HepG2 (cell line): ENCODE measurements around the gene MYLK. TPM values are rescaled to one million over a fixed set of nuclear protein-coding genes. Genes with fewer than 3 reads are reported as not detected.

Experiments
- BCL6 ChIP-seq: IDR thresholded peaks from 2 replicates; pipeline ENCODE4 v1.6.1; 2016; ENCODE audit warnings: missing genetic modification reagents, missing compliant biosample characterization
- HCFC1 ChIP-seq: fragments of 150-350 bp; IDR thresholded peaks from 2 replicates; pipeline ENCODE4 v1.6.1; 2014; ENCODE audit warnings: low read depth, low read length
- PRPF4 ChIP-seq: fragments of 200-400 bp; formaldehyde crosslinking; IDR thresholded peaks from 2 replicates; pipeline ENCODE4 v1.6.1; 2016; ENCODE audit warnings: low read length, low read depth; ENCODE audit not compliant: poor library complexity, severe bottlenecking
- TARDBP ChIP-seq: sonication (generic); formaldehyde crosslinking; IDR thresholded peaks from 2 replicates; pipeline ENCODE4 v1.8.0; 2022; ENCODE audit warnings: mild to moderate bottlenecking, missing genetic modification reagents
- ZFAT ChIP-seq: sonication (generic); formaldehyde crosslinking; conservative IDR thresholded peaks from 2 replicates; pipeline ENCODE4 v1.8.1; 2023; ENCODE audit warnings: missing genetic modification reagents, inconsistent platforms
- ZNF180 ChIP-seq: sonication (generic); formaldehyde crosslinking; IDR thresholded peaks from 2 replicates; pipeline ENCODE4 v1.4.0; 2020; ENCODE audit warnings: low read depth, missing genetic modification reagents, borderline replicate concordance
- ZNF572 ChIP-seq: sonication (generic); formaldehyde crosslinking; IDR thresholded peaks from 2 replicates; pipeline ENCODE4 v1.5.1; 2020; ENCODE audit warnings: mild to moderate bottlenecking, missing genetic modification reagents
- polyA plus RNA-seq, 8 experiments: library from polyadenylated mRNA; depleted of rRNA in 3 of 8; stranded (reverse) in 7 of 8; unstranded in 1 of 8; fragments of >200 nt; fragmentation: Illumina TruSeq in 4 of 8; extraction: Trizol in 4 of 8; gene quantifications; 2 replicates each; pipeline versions ENCODE4 v1.2.1 to v1.2.3, GENCODE V29; 2011 to 2016; ENCODE audit warnings: low read depth in 4 of 8, missing spikeins in 1 of 8, mixed read lengths in 1 of 8; ENCODE audit not compliant: insufficient read depth in 1 of 8
- total RNA-seq, 5 experiments: library from RNA; depleted of rRNA; stranded (reverse); fragments of >200 nt; fragmentation: Illumina TruSeq; extraction: Trizol; gene quantifications; 2 replicates each; pipeline ENCODE4 v1.2.3, GENCODE V29; 2016; ENCODE audit warnings: low read depth in 1 of 5
- TF ChIP-seq, protein P1 (sequence below): sonication (generic); formaldehyde crosslinking; IDR thresholded peaks from 2 replicates; pipeline ENCODE4 v1.4.0; 2020; ENCODE audit warnings: missing genetic modification reagents
- TF ChIP-seq, protein P2 (sequence below): sonication (generic); formaldehyde crosslinking; IDR thresholded peaks from 2 replicates; pipeline ENCODE4 v1.5.0; 2020; ENCODE audit warnings: mild to moderate bottlenecking, missing genetic modification reagents, borderline replicate concordance
- TF ChIP-seq, protein P3 (sequence below): sonication (generic); formaldehyde crosslinking; IDR thresholded peaks from 2 replicates; pipeline ENCODE4 v1.8.1; 2023; ENCODE audit warnings: missing genetic modification reagents, inconsistent platforms, borderline replicate concordance
- TF ChIP-seq, protein P4 (sequence below): sonication (generic); formaldehyde crosslinking; IDR thresholded peaks from 2 replicates; pipeline ENCODE4 v1.8.0; 2023; ENCODE audit warnings: mild to moderate bottlenecking, missing genetic modification reagents
- TF ChIP-seq, protein P5 (sequence below): sonication (generic); formaldehyde crosslinking; IDR thresholded peaks from 2 replicates; pipeline ENCODE4 v1.4.0; 2020; ENCODE audit warnings: missing genetic modification reagents
- TF ChIP-seq, protein P6 (sequence below): IDR thresholded peaks from 2 replicates; pipeline ENCODE4 v1.6.1; 2018; ENCODE audit warnings: missing genetic modification reagents, mild to moderate bottlenecking, missing compliant biosample characterization

Gene MYLK
- total and polyA plus RNA-seq, 2 of the 13 experiments (the other 11 are each of a cell fraction or from before 2014, with no cell fraction given) = 10.6 to 34.9 TPM

DNA sequence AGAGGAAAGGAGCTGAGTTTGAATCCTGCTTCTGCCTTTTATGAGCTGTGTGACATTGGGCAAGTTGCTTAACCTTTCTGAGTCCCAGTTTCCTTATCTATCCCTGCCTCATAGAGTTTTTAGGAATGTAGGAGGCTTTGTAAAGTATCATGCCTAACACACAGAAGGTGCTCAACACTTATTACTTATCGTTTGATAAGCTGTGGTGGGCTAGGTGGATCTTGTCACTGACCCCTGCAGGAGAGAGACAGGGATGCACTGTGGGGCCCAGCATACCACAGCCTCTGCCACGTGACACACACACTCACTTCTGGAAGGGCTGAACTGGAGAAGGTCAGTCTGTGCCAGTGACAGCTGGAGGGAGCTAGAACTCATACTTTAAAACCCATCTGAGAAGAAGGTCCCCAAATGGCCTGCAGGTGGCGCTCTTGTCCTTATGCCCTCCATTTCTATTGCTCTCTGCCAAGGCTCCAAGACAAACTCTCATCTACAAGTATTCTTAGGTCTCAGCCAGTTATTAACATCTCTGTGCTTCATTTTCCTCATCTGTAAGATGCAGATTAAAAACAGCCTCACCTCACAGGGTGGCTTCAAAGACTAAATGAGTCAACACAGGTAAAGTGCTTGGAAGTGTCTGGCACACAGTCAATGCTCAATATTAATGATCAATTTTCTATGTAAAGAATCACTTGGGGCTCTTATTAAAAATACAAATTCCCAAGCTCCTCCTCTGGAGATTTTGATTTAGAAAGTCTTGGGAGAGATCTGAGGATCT, 241.8 kb downstream of the MYLK start (continued):
- TF ChIP-seq, protein P1, sequence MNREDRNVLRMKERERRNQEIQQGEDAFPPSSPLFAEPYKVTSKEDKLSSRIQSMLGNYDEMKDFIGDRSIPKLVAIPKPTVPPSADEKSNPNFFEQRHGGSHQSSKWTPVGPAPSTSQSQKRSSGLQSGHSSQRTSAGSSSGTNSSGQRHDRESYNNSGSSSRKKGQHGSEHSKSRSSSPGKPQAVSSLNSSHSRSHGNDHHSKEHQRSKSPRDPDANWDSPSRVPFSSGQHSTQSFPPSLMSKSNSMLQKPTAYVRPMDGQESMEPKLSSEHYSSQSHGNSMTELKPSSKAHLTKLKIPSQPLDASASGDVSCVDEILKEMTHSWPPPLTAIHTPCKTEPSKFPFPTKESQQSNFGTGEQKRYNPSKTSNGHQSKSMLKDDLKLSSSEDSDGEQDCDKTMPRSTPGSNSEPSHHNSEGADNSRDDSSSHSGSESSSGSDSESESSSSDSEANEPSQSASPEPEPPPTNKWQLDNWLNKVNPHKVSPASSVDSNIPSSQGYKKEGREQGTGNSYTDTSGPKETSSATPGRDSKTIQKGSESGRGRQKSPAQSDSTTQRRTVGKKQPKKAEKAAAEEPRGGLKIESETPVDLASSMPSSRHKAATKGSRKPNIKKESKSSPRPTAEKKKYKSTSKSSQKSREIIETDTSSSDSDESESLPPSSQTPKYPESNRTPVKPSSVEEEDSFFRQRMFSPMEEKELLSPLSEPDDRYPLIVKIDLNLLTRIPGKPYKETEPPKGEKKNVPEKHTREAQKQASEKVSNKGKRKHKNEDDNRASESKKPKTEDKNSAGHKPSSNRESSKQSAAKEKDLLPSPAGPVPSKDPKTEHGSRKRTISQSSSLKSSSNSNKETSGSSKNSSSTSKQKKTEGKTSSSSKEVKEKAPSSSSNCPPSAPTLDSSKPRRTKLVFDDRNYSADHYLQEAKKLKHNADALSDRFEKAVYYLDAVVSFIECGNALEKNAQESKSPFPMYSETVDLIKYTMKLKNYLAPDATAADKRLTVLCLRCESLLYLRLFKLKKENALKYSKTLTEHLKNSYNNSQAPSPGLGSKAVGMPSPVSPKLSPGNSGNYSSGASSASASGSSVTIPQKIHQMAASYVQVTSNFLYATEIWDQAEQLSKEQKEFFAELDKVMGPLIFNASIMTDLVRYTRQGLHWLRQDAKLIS (CRISPR knock-in tag) = no peak
- no peak for TF ChIP-seq BCL6 (CRISPR knock-in tag)
- no peak for TF ChIP-seq HCFC1
- TF ChIP-seq, protein P2, sequence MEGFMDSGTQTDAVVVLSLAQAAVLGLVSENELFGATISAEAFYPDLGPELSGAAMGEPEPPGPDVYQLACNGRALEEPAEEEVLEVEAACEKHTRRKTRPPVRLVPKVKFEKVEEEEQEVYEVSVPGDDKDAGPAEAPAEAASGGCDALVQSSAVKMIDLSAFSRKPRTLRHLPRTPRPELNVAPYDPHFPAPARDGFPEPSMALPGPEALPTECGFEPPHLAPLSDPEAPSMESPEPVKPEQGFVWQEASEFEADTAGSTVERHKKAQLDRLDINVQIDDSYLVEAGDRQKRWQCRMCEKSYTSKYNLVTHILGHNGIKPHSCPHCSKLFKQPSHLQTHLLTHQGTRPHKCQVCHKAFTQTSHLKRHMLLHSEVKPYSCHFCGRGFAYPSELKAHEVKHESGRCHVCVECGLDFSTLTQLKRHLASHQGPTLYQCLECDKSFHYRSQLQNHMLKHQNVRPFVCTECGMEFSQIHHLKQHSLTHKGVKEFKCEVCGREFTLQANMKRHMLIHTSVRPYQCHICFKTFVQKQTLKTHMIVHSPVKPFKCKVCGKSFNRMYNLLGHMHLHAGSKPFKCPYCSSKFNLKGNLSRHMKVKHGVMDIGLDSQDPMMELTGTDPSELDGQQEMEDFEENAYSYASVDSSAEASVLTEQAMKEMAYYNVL (CRISPR knock-in tag) = no peak
- TF ChIP-seq, protein P3, sequence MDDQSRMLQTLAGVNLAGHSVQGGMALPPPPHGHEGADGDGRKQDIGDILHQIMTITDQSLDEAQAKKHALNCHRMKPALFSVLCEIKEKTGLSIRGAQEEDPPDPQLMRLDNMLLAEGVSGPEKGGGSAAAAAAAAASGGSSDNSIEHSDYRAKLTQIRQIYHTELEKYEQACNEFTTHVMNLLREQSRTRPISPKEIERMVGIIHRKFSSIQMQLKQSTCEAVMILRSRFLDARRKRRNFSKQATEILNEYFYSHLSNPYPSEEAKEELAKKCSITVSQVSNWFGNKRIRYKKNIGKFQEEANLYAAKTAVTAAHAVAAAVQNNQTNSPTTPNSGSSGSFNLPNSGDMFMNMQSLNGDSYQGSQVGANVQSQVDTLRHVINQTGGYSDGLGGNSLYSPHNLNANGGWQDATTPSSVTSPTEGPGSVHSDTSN (CRISPR knock-in tag) = no peak
- TF ChIP-seq, protein P4, sequence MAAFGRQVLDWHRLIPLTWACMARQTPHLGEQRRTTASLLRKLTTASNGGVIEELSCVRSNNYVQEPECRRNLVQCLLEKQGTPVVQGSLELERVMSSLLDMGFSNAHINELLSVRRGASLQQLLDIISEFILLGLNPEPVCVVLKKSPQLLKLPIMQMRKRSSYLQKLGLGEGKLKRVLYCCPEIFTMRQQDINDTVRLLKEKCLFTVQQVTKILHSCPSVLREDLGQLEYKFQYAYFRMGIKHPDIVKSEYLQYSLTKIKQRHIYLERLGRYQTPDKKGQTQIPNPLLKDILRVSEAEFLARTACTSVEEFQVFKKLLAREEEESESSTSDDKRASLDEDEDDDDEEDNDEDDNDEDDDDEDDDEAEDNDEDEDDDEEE (CRISPR knock-in tag) = no peak
- TF ChIP-seq TARDBP (CRISPR knock-in tag) = 0 out of 2 replicates have a peak, but pooled peaks have one; percentile 6
- TF ChIP-seq, protein P5, sequence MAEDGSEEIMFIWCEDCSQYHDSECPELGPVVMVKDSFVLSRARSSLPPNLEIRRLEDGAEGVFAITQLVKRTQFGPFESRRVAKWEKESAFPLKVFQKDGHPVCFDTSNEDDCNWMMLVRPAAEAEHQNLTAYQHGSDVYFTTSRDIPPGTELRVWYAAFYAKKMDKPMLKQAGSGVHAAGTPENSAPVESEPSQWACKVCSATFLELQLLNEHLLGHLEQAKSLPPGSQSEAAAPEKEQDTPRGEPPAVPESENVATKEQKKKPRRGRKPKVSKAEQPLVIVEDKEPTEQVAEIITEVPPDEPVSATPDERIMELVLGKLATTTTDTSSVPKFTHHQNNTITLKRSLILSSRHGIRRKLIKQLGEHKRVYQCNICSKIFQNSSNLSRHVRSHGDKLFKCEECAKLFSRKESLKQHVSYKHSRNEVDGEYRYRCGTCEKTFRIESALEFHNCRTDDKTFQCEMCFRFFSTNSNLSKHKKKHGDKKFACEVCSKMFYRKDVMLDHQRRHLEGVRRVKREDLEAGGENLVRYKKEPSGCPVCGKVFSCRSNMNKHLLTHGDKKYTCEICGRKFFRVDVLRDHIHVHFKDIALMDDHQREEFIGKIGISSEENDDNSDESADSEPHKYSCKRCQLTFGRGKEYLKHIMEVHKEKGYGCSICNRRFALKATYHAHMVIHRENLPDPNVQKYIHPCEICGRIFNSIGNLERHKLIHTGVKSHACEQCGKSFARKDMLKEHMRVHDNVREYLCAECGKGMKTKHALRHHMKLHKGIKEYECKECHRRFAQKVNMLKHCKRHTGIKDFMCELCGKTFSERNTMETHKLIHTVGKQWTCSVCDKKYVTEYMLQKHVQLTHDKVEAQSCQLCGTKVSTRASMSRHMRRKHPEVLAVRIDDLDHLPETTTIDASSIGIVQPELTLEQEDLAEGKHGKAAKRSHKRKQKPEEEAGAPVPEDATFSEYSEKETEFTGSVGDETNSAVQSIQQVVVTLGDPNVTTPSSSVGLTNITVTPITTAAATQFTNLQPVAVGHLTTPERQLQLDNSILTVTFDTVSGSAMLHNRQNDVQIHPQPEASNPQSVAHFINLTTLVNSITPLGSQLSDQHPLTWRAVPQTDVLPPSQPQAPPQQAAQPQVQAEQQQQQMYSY = no peak
- no peak for TF ChIP-seq PRPF4
- TF ChIP-seq ZFAT (CRISPR knock-in tag) = no peak
- TF ChIP-seq, protein P6, sequence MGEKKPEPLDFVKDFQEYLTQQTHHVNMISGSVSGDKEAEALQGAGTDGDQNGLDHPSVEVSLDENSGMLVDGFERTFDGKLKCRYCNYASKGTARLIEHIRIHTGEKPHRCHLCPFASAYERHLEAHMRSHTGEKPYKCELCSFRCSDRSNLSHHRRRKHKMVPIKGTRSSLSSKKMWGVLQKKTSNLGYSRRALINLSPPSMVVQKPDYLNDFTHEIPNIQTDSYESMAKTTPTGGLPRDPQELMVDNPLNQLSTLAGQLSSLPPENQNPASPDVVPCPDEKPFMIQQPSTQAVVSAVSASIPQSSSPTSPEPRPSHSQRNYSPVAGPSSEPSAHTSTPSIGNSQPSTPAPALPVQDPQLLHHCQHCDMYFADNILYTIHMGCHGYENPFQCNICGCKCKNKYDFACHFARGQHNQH (CRISPR knock-in tag) = no peak
- TF ChIP-seq ZNF180 (CRISPR knock-in tag) = no peak
- no peak for TF ChIP-seq ZNF572 (CRISPR knock-in tag)
